CD4-positive, alpha-beta T cell treated with Interleukin-15 for 4 hours (primary cell): Measurements from ENCODE around the gene KLHDC7B.

ENCODE experiments used
- DNase-seq: peaks from one replicate; pipeline ENCODE4 v3.0.0-alpha.2; 2020; ENCODE audit warnings: low spot score

The KLHDC7B gene

DNA sequence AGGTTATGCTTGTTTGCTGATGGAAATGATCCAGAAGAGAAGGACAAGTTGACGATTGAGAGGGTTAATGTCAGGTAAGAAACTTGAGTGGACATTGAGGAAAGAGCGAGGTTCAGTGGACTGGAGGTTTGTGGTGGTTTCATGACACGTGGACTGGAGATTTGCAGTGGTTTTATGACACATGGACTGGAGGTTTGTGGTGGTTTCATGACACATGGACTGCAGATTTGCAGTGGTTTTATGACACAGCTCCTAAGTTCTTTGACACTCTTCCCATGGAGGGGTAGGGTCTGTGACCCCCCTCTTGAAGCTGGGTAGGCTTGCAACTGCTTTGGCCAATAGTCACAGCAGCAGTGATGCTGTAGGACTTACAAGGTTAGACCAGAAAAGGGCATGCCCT is 49.5 kb downstream of the KLHDC7B start:
- no peak for DNase-seq

DNA sequence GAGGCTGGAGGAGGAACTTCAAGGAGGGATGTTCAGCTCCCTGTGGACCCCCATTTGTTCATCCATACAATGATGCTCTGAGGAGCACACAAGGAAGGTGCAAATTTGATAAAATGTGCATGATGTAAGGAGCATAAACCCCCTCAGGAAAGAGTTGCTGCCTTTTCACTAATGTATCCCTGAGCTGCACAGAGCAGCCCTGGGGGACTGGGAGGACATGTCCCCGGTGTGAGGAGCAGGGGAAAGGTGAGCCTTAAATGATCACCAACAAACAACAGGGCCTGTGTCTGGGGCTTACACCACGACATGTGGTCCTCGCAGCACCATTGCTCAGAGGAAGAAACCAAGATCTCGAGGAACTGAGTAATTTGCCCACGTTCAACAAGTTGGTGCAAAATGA is 51.4 kb downstream of the KLHDC7B start:
- DNase-seq, result no peak

DNA sequence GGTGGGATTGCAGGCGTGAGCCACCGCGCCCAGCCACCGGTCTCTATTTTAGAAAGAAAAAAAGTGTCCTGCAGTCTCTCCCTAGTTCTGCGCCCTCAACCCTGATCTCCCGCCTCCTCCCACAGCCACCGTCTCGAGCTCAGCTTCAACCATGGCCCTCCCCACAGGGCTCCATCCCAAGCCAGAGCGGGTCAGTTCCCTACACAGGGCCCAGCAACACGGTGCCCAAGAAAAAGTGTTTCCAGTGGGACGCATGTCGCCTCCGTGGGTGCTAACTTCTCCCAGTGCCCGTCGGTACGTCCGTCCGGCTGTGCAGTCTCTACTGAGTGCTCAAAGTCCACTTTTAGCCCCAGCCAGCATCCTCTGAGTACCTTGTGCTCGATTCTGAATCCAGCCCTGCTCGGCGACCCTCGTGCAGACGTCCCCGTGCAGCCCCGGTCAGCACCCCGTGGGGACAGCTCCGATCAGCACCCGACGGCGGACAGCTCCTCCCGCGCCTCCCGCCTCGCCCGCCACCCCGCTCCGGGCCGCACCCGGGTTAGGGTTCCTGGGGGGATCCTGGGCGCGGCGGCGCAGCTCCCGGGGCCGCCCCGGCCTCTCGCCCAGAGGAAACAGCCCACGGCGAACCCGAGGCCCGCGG is 54.2 kb downstream of the KLHDC7B start:
- DNase-seq, result peak; percentile 44

DNA sequence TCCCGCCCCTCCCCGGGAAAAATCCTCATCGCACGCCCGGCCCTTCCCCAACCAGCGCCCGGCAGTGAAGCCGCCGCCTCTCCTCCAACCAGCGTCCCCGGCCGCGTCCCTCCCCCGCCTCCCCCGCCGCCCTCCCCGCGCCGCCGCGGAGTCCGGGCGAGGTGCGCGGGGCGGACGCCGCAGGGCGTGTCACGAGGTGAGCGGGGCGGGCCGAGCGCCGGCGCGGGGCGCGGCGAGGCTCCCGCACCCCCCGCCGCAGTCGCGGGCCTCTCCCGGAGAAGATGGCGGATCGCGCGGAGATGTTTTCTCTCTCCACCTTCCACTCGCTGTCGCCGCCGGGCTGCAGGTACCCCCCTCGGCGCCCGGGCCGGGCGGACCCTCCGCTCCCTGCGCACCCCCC is 54.8 kb downstream of the KLHDC7B start, which contains the start of gene MAPK8IP2:
MAPK8IP2 (plus strand) TSS at position 256 of the 400 bp plus-strand sequence; CDS start at position 282, 26 bp downstream.
- DNase-seq, result no peak
